ENCODE measurements around the gene CCNB1.

DNA sequence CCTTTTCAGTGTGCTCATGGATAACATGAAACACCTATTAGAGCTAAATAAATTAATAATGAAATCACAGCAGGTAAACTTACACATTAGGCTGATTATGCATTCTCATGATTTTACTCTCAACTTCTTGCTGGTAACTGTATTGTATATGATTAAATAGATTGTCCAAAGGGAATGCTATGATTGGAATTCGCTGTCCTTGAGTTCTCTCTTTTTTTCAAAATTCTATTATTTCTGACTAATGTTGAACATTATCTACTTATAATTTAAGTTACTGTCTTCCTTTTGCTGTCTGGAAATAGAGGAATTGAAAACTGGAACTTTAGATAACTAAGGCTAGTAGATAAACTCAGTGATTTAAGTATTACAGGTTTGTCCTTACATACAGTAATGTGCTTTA lies 35.5 kb downstream of the CCNB1 start:
- TF ChIP-seq, protein P1, sequence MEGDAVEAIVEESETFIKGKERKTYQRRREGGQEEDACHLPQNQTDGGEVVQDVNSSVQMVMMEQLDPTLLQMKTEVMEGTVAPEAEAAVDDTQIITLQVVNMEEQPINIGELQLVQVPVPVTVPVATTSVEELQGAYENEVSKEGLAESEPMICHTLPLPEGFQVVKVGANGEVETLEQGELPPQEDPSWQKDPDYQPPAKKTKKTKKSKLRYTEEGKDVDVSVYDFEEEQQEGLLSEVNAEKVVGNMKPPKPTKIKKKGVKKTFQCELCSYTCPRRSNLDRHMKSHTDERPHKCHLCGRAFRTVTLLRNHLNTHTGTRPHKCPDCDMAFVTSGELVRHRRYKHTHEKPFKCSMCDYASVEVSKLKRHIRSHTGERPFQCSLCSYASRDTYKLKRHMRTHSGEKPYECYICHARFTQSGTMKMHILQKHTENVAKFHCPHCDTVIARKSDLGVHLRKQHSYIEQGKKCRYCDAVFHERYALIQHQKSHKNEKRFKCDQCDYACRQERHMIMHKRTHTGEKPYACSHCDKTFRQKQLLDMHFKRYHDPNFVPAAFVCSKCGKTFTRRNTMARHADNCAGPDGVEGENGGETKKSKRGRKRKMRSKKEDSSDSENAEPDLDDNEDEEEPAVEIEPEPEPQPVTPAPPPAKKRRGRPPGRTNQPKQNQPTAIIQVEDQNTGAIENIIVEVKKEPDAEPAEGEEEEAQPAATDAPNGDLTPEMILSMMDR (IDR thresholded peaks at IDR 0.05) = no peak
- TF ChIP-seq POLR2A (IDR thresholded peaks at IDR 0.05) = no peak

All from adrenal gland (tissue), 5 donors.